HCT116 (cell line): ENCODE results near the gene LRRC70. TPM values are rescaled to one million over a fixed set of nuclear protein-coding genes. Genes with fewer than 3 reads are reported as not detected.

ENCODE experiments used
- ATAC-seq: fragments of 200-7000 bp; cut with Tn5 transposase; 2 replicates; pipeline ENCODE4 v1.9.1; 2020; ENCODE audit warnings: mild to moderate bottlenecking, moderate library complexity
- BruUV-seq: library from RNA; stranded (reverse); fragments of 400-500 nt; replicated peaks from 2 replicates; lab custom pipeline; 2021; lab: Mats Ljungman, UMichigan
- CTCF ChIA-PET: fragments of 300-600 bp; sonication (Branson Sonifier 250); formaldehyde crosslinking; loops from one replicate; lab custom pipeline; 2021; ENCODE audit warnings: antibody characterized with exemption; lab: Charles Lee
- POLR2A ChIA-PET: fragments of 300-600, 350-600 bp; sonication (Branson Sonifier 250); formaldehyde crosslinking; loops from one replicate; lab custom pipeline; 2021; ENCODE audit warnings: antibody characterized with exemption; lab: Charles Lee
- RAD21 ChIA-PET, 2 experiments: fragments of 300-600 bp; sonication (Branson Sonifier 250); formaldehyde crosslinking; loops; one replicate each; lab custom pipeline; 2023; ENCODE audit warnings: low total read pairs in 2 of 2; ENCODE audit not compliant: uncharacterized antibody in 2 of 2, unreplicated experiment in 2 of 2, low non-redundant PET in 1 of 2; lab: Charles Lee
- DNase-seq: peaks from one replicate; pipeline ENCODE4 v3.0.0-alpha.2; 2010; ENCODE audit warnings: low read depth, low spot score
- H2AFZ ChIP-seq: fragments of 200-600 bp; shearing (Covaris generic), sonication (generic); 2 replicates; pipeline ENCODE4 v1.6.1; 2017; ENCODE audit warnings: low read depth, mixed run types, mixed read lengths, antibody characterized with exemption, low read length; ENCODE audit not compliant: poor library complexity, severe bottlenecking
- H3K27ac ChIP-seq: 2 replicates; pipeline ENCODE4 v1.5.1; 2012; ENCODE audit warnings: low read depth, low read length
- H3K27me3 ChIP-seq: fragments of 200-600 bp; sonication (generic); 2 replicates; pipeline ENCODE4 v1.6.1; 2016; ENCODE audit warnings: mixed run types, low read length, mixed read lengths; ENCODE audit not compliant: insufficient read depth
- H3K36me3 ChIP-seq, 2 experiments: fragments of 200-500 bp in 1 of 2; fragments of 200-600 bp in 1 of 2; sonication (Bioruptor generic) in 1 of 2; sonication (generic) in 1 of 2; 2 replicates each; pipeline versions ENCODE4 v1.5.1 to v1.6.1; 2014 to 2016; ENCODE audit warnings: low read length in 2 of 2, inconsistent platforms in 1 of 2, mixed read lengths in 1 of 2, mixed run types in 1 of 2; ENCODE audit not compliant: insufficient read depth in 2 of 2, control insufficient read depth in 1 of 2
- H3K4me1 ChIP-seq, 2 experiments: fragments of 200-600 bp in 1 of 2; sonication (generic) in 1 of 2; 2 replicates each; pipeline versions ENCODE4 v1.5.1 to v1.6.1; 2012 to 2017; ENCODE audit warnings: low read length in 2 of 2, inconsistent platforms in 1 of 2, mild to moderate bottlenecking in 1 of 2, mixed read lengths in 1 of 2, mixed run types in 1 of 2, moderate library complexity in 1 of 2; ENCODE audit not compliant: insufficient read depth in 2 of 2, control insufficient read depth in 1 of 2
- H3K4me2 ChIP-seq: fragments of 200-600 bp; sonication (generic); 2 replicates; pipeline ENCODE4 v1.6.1; 2017; ENCODE audit warnings: mixed run types, low read length, mixed read lengths
- H3K4me3 ChIP-seq, 2 experiments: fragments of 200-600 bp in 1 of 2; sonication (generic) in 1 of 2; replicated peaks in 1 of 2; 2 replicates each; pipeline ENCODE4 v1.5.1; 2011 to 2016; ENCODE audit warnings: low read length in 2 of 2, control low read depth in 1 of 2, low read depth in 1 of 2, mild to moderate bottlenecking in 1 of 2, mixed read lengths in 1 of 2, mixed run types in 1 of 2
- H3K79me2 ChIP-seq: fragments of 200-600 bp; sonication (generic); 2 replicates; pipeline ENCODE4 v1.6.1; 2017; ENCODE audit warnings: mild to moderate bottlenecking, mixed run types, low read length, moderate library complexity, mixed read lengths; ENCODE audit not compliant: insufficient read depth
- H3K9ac ChIP-seq: fragments of 200-600 bp; sonication (generic); 2 replicates; pipeline ENCODE4 v1.6.1; 2016; ENCODE audit warnings: low read length, mixed read lengths
- H3K9me2 ChIP-seq: fragments of 200-600 bp; sonication (generic), shearing (Covaris generic); 2 replicates; pipeline ENCODE4 v1.6.1; 2017; ENCODE audit warnings: mixed run types, mild to moderate bottlenecking, moderate library complexity; ENCODE audit not compliant: insufficient read depth
- H3K9me3 ChIP-seq, 2 experiments: fragments of 200-500 bp in 1 of 2; fragments of 200-600 bp in 1 of 2; sonication (Bioruptor generic) in 1 of 2; sonication (generic) in 1 of 2; 2 replicates each; pipeline ENCODE4 v1.6.1; 2014 to 2017; ENCODE audit warnings: low read length in 2 of 2, mixed read lengths in 2 of 2, inconsistent platforms in 1 of 2, low read depth in 1 of 2, mild to moderate bottlenecking in 1 of 2, mixed run types in 1 of 2, moderate library complexity in 1 of 2; ENCODE audit not compliant: control insufficient read depth in 1 of 2, insufficient read depth in 1 of 2
- H4K20me1 ChIP-seq: fragments of 200-600 bp; sonication (generic), shearing (Covaris generic); 2 replicates; pipeline ENCODE4 v1.6.1; 2017; ENCODE audit warnings: mixed run types, mild to moderate bottlenecking, moderate library complexity; ENCODE audit not compliant: insufficient read depth
- EZH2 ChIP-seq: fragments of 200-600 bp; sonication (generic); IDR thresholded peaks from 2 replicates; pipeline ENCODE4 v1.6.1; 2017; ENCODE audit warnings: antibody characterized with exemption, mixed run types
- JUND ChIP-seq: IDR thresholded peaks from 2 replicates; pipeline ENCODE4 v1.6.1; 2012
- POLR2AphosphoS5 ChIP-seq: IDR thresholded peaks from 2 replicates; pipeline ENCODE4 v1.6.1; 2011; ENCODE audit warnings: mild to moderate bottlenecking, low read depth, low read length, moderate library complexity
- RAD21 ChIP-seq: IDR thresholded peaks from 2 replicates; pipeline ENCODE4 v1.6.1; 2012; ENCODE audit warnings: low read depth, mild to moderate bottlenecking
- SP1 ChIP-seq: IDR thresholded peaks from 2 replicates; pipeline ENCODE4 v1.6.1; 2012; ENCODE audit warnings: low read depth
- YY1 ChIP-seq: IDR thresholded peaks from 2 replicates; pipeline ENCODE4 v1.6.1; 2011; ENCODE audit warnings: low read length, low read depth, moderate library complexity, mild to moderate bottlenecking; ENCODE audit not compliant: insufficient replicate concordance; ENCODE audit errors: extremely low read depth
- ZFX ChIP-seq: fragments of 450-650 bp; IDR thresholded peaks from 2 replicates; pipeline ENCODE4 v1.6.1; 2017
- ZNF274 ChIP-seq: fragments of 200-500 bp; sonication (Bioruptor generic); IDR thresholded peaks from 2 replicates; pipeline ENCODE4 v1.6.1; 2014; ENCODE audit warnings: mild to moderate bottlenecking, low read depth, low read length, inconsistent platforms
- intact Hi-C: fragments of 100-400 bp; cut with micrococcal nuclease; formaldehyde crosslinking; loops from 2 replicates; pipeline ENCODE4 v1.10.0; 2022
- total RNA-seq: library from RNA; stranded (reverse); gene quantifications from one replicate; pipeline ENCODE4 v1.2.1, GENCODE V29; 2021; ENCODE audit not compliant: unreplicated experiment
- TF ChIP-seq, protein P1 (sequence below): IDR thresholded peaks from 2 replicates; pipeline ENCODE4 v1.6.1; 2012; ENCODE audit warnings: low read depth
- TF ChIP-seq, protein P2 (sequence below): IDR thresholded peaks from 2 replicates; pipeline ENCODE4 v1.6.1; 2012
- TF ChIP-seq, protein P3 (sequence below): IDR thresholded peaks from 2 replicates; pipeline ENCODE4 v1.6.1; 2012

LRRC70 gene
- total RNA-seq, 1 experiment from 2014 or later: 0.37 TPM

DNA sequence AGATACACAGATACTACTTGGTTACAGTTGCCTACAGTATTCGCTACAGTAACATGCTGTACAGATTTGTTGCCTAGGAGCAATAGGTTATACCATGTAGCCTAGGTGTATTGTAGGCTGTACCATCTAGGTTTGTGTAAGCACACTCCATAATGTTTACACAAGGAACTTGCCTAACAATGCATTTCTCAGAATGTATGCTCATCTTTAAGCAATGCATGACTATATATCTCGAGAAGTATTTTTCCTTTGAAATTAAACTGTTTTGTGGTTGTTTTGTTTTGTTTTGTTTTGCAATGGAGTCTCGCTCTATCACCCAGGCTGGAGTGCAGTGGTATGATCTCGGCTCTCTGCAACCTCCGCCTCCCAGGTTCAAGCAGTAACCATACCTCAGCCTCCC lies 25.3 kb downstream of the LRRC70 start:
- H3K4me2 ChIP-seq: no peak overlapping the region
- no peak overlapping the region for H3K4me3 ChIP-seq
- RAD21 ChIA-PET: no interaction called here
- no peak overlapping the region for H3K27ac ChIP-seq
- DNase-seq (no peak), ATAC-seq (no peak)
- intact Hi-C loops: no loop called here
- H3K36me3 ChIP-seq: no peaks in the 10 kb centered on the region
- H4K20me1 ChIP-seq: no peaks in the 10 kb centered on the region
- H3K9me2 ChIP-seq: no peaks in the 10 kb centered on the region
- H2AFZ ChIP-seq: no peak overlapping the region
- CTCF ChIA-PET: no interaction called here
- H3K4me1 ChIP-seq: no peaks in the 10 kb centered on the region
- no peaks in the 10 kb centered on the region for H3K27me3 ChIP-seq
- no peak overlapping the region for H3K9ac ChIP-seq
- no peaks in the 10 kb centered on the region for H3K9me3 ChIP-seq
- TF ChIP-seq JUND (no peak), RAD21 (no peak), EZH2 (no peak), POLR2AphosphoS5 (no peak), ZFX (no peak), SP1 (no peak), YY1 (no peak), ZNF274 (no peak)
- TF ChIP-seq, protein P1, sequence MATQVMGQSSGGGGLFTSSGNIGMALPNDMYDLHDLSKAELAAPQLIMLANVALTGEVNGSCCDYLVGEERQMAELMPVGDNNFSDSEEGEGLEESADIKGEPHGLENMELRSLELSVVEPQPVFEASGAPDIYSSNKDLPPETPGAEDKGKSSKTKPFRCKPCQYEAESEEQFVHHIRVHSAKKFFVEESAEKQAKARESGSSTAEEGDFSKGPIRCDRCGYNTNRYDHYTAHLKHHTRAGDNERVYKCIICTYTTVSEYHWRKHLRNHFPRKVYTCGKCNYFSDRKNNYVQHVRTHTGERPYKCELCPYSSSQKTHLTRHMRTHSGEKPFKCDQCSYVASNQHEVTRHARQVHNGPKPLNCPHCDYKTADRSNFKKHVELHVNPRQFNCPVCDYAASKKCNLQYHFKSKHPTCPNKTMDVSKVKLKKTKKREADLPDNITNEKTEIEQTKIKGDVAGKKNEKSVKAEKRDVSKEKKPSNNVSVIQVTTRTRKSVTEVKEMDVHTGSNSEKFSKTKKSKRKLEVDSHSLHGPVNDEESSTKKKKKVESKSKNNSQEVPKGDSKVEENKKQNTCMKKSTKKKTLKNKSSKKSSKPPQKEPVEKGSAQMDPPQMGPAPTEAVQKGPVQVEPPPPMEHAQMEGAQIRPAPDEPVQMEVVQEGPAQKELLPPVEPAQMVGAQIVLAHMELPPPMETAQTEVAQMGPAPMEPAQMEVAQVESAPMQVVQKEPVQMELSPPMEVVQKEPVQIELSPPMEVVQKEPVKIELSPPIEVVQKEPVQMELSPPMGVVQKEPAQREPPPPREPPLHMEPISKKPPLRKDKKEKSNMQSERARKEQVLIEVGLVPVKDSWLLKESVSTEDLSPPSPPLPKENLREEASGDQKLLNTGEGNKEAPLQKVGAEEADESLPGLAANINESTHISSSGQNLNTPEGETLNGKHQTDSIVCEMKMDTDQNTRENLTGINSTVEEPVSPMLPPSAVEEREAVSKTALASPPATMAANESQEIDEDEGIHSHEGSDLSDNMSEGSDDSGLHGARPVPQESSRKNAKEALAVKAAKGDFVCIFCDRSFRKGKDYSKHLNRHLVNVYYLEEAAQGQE: no peak
- TF ChIP-seq, protein P2, sequence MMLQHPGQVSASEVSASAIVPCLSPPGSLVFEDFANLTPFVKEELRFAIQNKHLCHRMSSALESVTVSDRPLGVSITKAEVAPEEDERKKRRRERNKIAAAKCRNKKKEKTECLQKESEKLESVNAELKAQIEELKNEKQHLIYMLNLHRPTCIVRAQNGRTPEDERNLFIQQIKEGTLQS: no peak
- TF ChIP-seq, protein P3, sequence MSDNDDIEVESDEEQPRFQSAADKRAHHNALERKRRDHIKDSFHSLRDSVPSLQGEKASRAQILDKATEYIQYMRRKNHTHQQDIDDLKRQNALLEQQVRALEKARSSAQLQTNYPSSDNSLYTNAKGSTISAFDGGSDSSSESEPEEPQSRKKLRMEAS: no peak
- no TSS peak for BruUV-seq
- H3K79me2 ChIP-seq: no peaks in the 10 kb centered on the region; the same call in 1 of the 2 replicates
- POLR2A ChIA-PET: no interaction called here
